GM13976 (cell line): Measurements from ENCODE around the gene JARID2.

ENCODE experiments used
- DNase-seq: peaks from one replicate; pipeline ENCODE4 v3.0.0; 2012; ENCODE audit warnings: low spot score
- in situ Hi-C: fragments of 300-500 bp; cut with MboI; formaldehyde crosslinking; loops from one replicate; pipeline ENCODE4 v1.12.0; 2022; ENCODE audit warnings: low sequenced_read_pairs, mixed read lengths, inconsistent platforms; ENCODE audit not compliant: unreplicated experiment
- TF ChIP-seq, protein P1 (sequence below): IDR thresholded peaks from 2 replicates; pipeline ENCODE4 v1.5.1; 2012; ENCODE audit warnings: borderline replicate concordance, mild to moderate bottlenecking; ENCODE audit not compliant: insufficient read depth; ENCODE audit errors: extremely low read depth, missing control alignments, control extremely low read depth

JARID2 gene

DNA sequence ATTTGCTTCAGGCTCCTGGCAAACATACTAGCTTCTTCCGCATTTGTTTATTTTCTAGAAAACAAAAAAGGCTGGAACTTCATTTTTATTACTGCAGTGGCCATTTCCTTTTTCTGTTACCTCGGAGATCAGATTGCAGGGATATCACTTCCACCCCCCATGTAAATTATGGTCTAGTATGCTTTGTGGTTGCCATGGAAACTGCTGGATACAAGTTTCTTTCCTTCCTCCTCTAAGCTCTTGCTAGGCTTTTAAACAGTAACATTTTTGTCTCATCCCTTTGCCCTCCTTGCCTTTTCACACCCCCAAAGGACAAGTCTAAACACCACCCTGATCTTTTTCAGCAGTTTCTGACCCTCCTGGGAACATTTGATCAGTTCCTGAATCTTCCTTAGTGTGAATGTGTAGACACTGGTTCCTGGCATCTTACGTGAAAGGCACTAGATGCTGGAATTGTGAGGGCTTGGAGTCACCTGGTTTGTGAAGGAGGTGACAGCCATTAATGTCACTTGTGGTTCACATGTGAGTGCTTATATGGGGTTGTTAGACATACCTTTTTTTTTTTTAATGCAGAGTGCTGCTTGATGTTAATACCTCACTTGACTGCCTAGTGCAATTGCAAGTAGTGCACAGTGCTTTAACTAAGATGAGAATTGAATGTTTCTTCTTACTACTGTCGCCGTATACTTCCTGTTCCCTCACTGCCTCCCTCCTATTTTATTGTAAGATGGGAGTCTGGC, 181.6 kb downstream of the JARID2 start:
- no peak for DNase-seq
- TF ChIP-seq, protein P1, sequence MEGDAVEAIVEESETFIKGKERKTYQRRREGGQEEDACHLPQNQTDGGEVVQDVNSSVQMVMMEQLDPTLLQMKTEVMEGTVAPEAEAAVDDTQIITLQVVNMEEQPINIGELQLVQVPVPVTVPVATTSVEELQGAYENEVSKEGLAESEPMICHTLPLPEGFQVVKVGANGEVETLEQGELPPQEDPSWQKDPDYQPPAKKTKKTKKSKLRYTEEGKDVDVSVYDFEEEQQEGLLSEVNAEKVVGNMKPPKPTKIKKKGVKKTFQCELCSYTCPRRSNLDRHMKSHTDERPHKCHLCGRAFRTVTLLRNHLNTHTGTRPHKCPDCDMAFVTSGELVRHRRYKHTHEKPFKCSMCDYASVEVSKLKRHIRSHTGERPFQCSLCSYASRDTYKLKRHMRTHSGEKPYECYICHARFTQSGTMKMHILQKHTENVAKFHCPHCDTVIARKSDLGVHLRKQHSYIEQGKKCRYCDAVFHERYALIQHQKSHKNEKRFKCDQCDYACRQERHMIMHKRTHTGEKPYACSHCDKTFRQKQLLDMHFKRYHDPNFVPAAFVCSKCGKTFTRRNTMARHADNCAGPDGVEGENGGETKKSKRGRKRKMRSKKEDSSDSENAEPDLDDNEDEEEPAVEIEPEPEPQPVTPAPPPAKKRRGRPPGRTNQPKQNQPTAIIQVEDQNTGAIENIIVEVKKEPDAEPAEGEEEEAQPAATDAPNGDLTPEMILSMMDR: no peak
- in situ Hi-C loops: no loop called here

DNA sequence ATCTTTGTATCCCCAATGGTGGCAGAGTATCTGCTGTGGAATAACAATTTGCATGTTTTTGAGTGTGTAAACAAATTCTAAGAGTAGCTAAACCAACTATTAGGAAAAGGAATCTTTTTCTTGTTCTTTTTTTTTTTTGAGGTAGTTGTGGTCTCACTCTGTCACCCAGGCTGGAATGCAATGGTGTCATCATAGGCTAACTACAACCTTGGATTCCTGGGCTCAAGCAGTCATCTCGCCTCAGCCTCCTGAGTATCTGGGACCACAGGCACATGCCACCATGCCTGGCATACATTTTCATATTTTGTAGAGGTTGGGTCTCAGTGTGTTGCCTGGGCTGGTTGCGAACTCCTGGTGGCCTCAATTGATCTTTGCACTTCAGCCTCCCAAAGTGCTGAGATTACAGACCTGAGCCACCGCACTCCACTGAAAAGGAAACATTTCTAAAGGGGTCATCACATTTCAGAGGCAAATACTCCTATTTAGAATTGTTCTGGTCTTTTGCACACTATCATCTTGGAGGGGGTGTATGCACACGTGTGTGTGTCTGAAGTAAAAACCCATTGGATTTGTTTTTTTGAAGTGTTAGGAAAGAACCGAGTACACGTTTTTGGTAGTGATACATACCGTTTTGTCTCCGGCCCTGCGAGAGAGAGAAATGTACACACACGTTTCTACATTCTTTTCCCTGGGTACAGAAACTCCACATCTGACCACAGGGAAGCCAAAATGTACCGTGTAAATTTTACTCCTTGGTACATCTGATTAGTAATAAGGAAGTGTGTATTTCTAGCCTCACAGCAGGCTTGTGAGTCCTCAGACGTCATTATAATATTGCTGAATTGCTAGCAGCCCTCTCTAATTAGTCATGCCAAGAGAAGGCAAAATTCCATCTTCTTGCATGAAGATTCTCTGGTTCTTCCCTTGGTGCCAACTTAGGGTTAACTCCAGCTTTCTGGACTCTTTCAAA, 183.6 kb downstream of the JARID2 start:
- TF ChIP-seq, protein P1: no peak
- no peak for DNase-seq

DNA sequence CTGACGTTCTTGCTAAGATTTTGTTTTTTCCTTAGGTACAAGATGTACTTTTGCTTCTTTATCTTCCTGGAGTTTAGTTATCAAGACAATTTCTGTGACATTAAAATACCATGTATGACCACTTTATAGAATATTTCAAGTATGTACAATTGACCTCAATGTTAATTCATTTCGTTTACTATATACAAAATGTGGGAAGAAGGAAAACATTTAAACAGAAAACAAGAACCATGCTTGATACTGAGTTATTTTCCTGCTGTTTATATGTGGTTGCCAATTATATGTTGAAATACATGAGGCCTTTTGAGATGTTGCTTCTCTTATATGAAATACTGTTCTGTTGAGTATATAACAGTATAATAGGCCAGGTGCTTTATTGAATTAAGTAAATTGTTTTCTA, 184.3 kb downstream of the JARID2 start:
- in situ Hi-C loops: no loop called here
- TF ChIP-seq, protein P1: no peak
- DNase-seq: no peak

More for the DNA sequence above, 183.6 kb downstream of the JARID2 start:
- in situ Hi-C loops: no loop called here

DNA sequence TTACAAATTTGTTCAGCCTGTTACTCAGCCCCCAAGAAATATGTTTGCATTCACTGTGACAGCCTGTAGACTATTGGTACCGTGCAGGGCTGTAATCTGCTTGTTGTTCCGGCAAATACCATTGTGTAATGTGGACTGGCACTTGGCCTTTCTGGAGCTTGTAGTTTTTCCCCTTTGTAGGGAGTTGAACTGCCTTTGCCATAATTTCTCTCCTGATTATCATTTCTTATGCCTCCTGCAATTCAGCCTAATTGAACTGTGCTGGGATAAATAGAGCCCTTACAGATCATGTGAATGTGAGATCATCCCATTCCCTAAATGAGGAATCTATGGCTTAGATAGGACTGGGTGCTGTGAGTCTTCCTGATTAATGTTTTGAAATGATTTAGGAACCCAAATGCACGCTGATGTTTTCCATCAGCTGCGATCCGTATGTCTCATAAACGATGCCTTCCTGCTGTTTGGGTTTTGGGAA, 185.1 kb downstream of the JARID2 start:
- DNase-seq: no peak
- TF ChIP-seq, protein P1: no peak
- in situ Hi-C loops: no loop called here

DNA sequence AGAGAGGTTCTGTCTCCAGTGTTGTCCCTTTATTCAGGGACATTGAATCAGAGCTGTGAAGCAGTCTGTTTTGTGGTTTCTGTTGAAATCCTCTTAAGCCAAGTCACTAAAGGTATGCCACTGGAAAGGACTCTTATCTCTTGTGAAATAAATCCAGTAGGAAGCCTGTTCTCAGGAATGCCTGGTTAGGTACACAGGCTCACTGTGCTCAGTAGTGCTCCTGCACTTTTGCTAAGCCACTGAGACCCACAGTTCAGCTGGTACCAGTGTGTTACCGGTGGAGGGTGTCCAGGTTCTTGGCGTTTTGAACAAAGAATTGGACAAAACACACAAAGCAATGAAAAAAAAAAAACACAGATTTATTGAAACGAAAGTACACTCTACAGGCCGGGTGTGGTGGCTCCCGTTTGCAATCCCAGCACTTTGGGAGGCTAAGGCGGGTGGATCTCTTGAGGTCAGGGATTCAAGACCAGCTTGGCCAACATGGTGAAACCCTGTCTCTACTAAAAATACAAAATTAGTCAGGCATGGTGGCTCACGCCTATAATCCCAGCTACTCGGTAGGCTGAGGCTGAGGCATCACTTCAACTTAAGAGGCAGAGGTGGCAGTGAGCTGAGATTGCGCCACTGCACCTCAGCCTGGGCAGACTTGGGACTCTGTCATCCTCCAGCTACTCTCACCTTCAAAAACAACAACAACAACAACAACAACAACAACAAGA, 186.1 kb downstream of the JARID2 start:
- in situ Hi-C loops: no loop called here
- TF ChIP-seq, protein P1: no peak
- DNase-seq: no peak

DNA sequence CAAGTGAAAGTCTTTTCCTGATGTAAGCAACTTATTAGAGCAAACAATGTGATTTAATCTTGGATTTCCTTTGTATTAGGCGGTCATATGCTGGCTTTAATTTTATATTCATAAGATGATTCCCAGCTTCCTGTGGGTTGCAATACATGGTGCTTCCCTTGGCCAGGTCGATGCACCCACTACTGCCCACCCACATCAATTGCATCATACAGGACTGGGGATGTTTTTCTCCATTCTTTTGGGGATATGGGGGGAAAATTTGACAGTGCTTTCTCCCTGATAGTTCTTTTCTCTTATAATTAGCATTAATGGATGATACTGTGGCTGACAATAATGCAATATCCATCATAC, 187.6 kb downstream of the JARID2 start:
- TF ChIP-seq, protein P1: no peak
- in situ Hi-C loops: no loop called here
- DNase-seq: no peak
